ENCODE data around the gene IFITM1. TPM values are rescaled to one million over a fixed set of nuclear protein-coding genes. Genes with fewer than 3 reads are reported as not detected.

IFITM1 gene
- total RNA-seq, 1 donor from 2014 or later, result 13.3 TPM

GRCh38 chr11:357582-357981, 43.7 kb downstream of the IFITM1 start:
- TF ChIP-seq EZH2phosphoT487 (IDR thresholded peaks at IDR 0.05) (no peak), EZH2 (IDR thresholded peaks at IDR 0.05) (no peak), CTCF (IDR thresholded peaks at IDR 0.05) (no peak)
- no peak overlapping the region for H2AFZ ChIP-seq (replicated peaks)
- no peaks in the 10 kb centered on the region for H3K36me3 ChIP-seq
- no peaks in the 10 kb centered on the region for H3K79me2 ChIP-seq (ENCODE audit: low read depth)
- H3K36me3 Mint-ChIP-seq, result peaks cover under 1% of the 10 kb centered on the region
- H3F3A ChIP-seq (ENCODE audit: low read depth), result peaks cover 36% of the 10 kb centered on the region
- H4K20me1 ChIP-seq (ENCODE audit: low read depth), result no peaks in the 10 kb centered on the region
- H3K4me1 ChIP-seq, result peaks cover 13% of the 10 kb centered on the region
- H3K27ac ChIP-seq, result no peak overlapping the region
- no peaks in the 10 kb centered on the region for H3K27me3 ChIP-seq
- no peak overlapping the region for H3K4me3 Mint-ChIP-seq
- H3K4me3 ChIP-seq, result no peak overlapping the region
- no peak overlapping the region for H3K9ac ChIP-seq
- DNase-seq (ENCODE audit: low spot score), result no peak
- H3K27ac Mint-ChIP-seq, result no peak overlapping the region
- peaks cover 13% of the 10 kb centered on the region for H3K27me3 Mint-ChIP-seq (ENCODE audit: insufficient read depth, low read depth)
- no peak overlapping the region for H3K4me2 ChIP-seq
- peaks cover 34% of the 10 kb centered on the region for H3K9me3 Mint-ChIP-seq
- peaks cover 6% of the 10 kb centered on the region for H3K9me3 ChIP-seq (ENCODE audit: low read depth)
- H3K4me1 Mint-ChIP-seq, result peaks cover 24% of the 10 kb centered on the region

DNA sequence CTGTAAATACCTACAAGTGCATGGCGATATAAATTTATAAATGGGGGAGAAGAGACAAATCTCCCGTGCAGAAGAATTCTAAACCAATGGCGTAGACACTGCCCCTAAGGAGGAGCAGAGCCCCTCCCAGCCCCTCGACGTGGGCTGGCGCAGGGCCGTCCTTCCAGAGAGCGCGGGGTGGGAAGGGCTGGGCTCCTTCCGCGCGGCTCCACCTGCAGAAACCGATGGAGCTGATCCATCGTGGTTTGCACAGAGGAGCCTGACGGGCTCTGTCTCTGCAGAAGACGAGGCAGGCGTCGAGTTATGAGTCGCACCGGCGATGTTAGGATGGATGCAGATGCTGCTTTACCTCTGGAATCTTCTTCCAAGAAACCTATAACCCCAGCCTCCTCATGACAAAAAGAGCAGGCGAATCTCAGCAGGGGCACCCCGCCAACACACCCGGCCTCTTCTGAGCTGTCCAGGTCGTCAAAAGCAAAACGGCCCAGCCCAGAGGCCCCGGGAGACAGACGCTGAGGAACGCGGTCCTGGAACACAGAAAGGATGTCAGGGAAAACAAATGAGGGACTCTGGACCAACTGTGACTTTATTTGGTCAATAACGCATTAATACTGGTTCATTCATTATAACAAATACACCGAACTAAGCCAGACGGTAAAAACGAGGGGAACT, 44.4 kb downstream of the IFITM1 start:
- Mint-ChIP-seq H3K9me3 (peaks cover 34% of the 10 kb centered on the region), H3K27me3 (ENCODE audit: insufficient read depth, low read depth) (peaks cover 12% of the 10 kb centered on the region), H3K27ac (no peak overlapping the region), H3K4me1 (peaks cover 17% of the 10 kb centered on the region), H3K4me3 (no peak overlapping the region), H3K36me3 (no peaks in the 10 kb centered on the region)
- Histone ChIP-seq H3K27me3 (no peaks in the 10 kb centered on the region), H3K79me2 (ENCODE audit: low read depth) (no peaks in the 10 kb centered on the region), H3K4me3 (no peak overlapping the region), H3K4me2 (no peak overlapping the region), H2AFZ (replicated peaks) (no peak overlapping the region), H3K27ac (no peak overlapping the region), H3F3A (ENCODE audit: low read depth) (peaks cover 29% of the 10 kb centered on the region), H4K20me1 (ENCODE audit: low read depth) (no peaks in the 10 kb centered on the region), H3K9me3 (ENCODE audit: low read depth) (peaks cover 6% of the 10 kb centered on the region), H3K36me3 (no peaks in the 10 kb centered on the region), H3K9ac (no peak overlapping the region), H3K4me1 (peaks cover 11% of the 10 kb centered on the region)
- TF ChIP-seq EZH2phosphoT487 (IDR thresholded peaks at IDR 0.05) (no peak), EZH2 (IDR thresholded peaks at IDR 0.05) (no peak), CTCF (IDR thresholded peaks at IDR 0.05) (no peak)
- DNase-seq (ENCODE audit: low spot score), result no peak

GRCh38 chr11:359181-359714, 45.4 kb downstream of the IFITM1 start:
- H3K27me3 ChIP-seq, result no peaks in the 10 kb centered on the region
- no peak overlapping the region for H3K4me2 ChIP-seq
- H2AFZ ChIP-seq (replicated peaks), result no peak overlapping the region
- H3K27me3 Mint-ChIP-seq (ENCODE audit: insufficient read depth, low read depth), result peaks cover 13% of the 10 kb centered on the region
- no peak overlapping the region for H3K9ac ChIP-seq
- no peak for TF ChIP-seq EZH2phosphoT487 (IDR thresholded peaks at IDR 0.05)
- TF ChIP-seq EZH2 (IDR thresholded peaks at IDR 0.05), result no peak
- no peak for TF ChIP-seq CTCF (IDR thresholded peaks at IDR 0.05)
- no peak overlapping the region for H3K27ac Mint-ChIP-seq
- H3K9me3 Mint-ChIP-seq, result peaks cover 28% of the 10 kb centered on the region
- no peak overlapping the region for H3K27ac ChIP-seq
- no peaks in the 10 kb centered on the region for H3K36me3 Mint-ChIP-seq
- peaks cover 10% of the 10 kb centered on the region for H3K4me1 Mint-ChIP-seq
- peaks cover 8% of the 10 kb centered on the region for H3K4me1 ChIP-seq
- H4K20me1 ChIP-seq (ENCODE audit: low read depth), result no peaks in the 10 kb centered on the region
- H3K9me3 ChIP-seq (ENCODE audit: low read depth), result peaks cover 6% of the 10 kb centered on the region
- no peaks in the 10 kb centered on the region for H3K79me2 ChIP-seq (ENCODE audit: low read depth)
- no peaks in the 10 kb centered on the region for H3K36me3 ChIP-seq
- H3K4me3 Mint-ChIP-seq, result no peak overlapping the region
- H3F3A ChIP-seq (ENCODE audit: low read depth), result peaks cover 20% of the 10 kb centered on the region
- no peak for DNase-seq (ENCODE audit: low spot score)
- no peak overlapping the region for H3K4me3 ChIP-seq
